Measurements from ENCODE around the gene EGR1.

Gene EGR1

GRCh38 chr5:138514021-138514420 lies 48.7 kb downstream of the EGR1 start:
- no peak overlapping the region for H3K4me3 ChIP-seq (ENCODE audit: low read depth, low read length)
- no peak for DNase-seq (ENCODE audit: low read depth)

GRCh38 chr5:138515556-138516245 lies 50.4 kb downstream of the EGR1 start:
- no peak for TF ChIP-seq CTCF (conservative IDR thresholded peaks at IDR 0.05; ENCODE audit: low read depth, low read length)
- no peak for DNase-seq (ENCODE audit: low read depth)
- no peak overlapping the region for H3K4me3 ChIP-seq (ENCODE audit: low read depth, low read length)

More at GRCh38 chr5:138514021-138514420, 48.7 kb downstream of the EGR1 start:
- TF ChIP-seq CTCF (conservative IDR thresholded peaks at IDR 0.05; ENCODE audit: low read depth, low read length): no peak

- no peak for DNase-seq (ENCODE audit: low read depth)
- no peak overlapping the region for H3K4me3 ChIP-seq (ENCODE audit: low read depth, low read length)
- no peak for TF ChIP-seq CTCF (conservative IDR thresholded peaks at IDR 0.05; ENCODE audit: low read depth, low read length)
These were observed 52.2 kb downstream of the EGR1 start for GRCh38 chr5:138517437-138517836.

Measured in choroid plexus epithelial cell (primary cell).